Measurements from ENCODE around the gene RPL27A.

- TF ChIP-seq, protein P1, sequence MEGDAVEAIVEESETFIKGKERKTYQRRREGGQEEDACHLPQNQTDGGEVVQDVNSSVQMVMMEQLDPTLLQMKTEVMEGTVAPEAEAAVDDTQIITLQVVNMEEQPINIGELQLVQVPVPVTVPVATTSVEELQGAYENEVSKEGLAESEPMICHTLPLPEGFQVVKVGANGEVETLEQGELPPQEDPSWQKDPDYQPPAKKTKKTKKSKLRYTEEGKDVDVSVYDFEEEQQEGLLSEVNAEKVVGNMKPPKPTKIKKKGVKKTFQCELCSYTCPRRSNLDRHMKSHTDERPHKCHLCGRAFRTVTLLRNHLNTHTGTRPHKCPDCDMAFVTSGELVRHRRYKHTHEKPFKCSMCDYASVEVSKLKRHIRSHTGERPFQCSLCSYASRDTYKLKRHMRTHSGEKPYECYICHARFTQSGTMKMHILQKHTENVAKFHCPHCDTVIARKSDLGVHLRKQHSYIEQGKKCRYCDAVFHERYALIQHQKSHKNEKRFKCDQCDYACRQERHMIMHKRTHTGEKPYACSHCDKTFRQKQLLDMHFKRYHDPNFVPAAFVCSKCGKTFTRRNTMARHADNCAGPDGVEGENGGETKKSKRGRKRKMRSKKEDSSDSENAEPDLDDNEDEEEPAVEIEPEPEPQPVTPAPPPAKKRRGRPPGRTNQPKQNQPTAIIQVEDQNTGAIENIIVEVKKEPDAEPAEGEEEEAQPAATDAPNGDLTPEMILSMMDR (IDR thresholded peaks at IDR 0.05; ENCODE audit: low read depth, low read length, poor library complexity, severe bottlenecking): no peak
- no peak for TF ChIP-seq EZH2phosphoT487 (IDR thresholded peaks at IDR 0.05; ENCODE audit: borderline replicate concordance, low read length)
Observed at GRCh38 chr11:8717876-8718753, 35.5 kb downstream of the RPL27A start.
